CD4-positive, alpha-beta T cell treated with Interleukin-17A for 1 hour (primary cell): Measurements from ENCODE around the gene HDGFL2.

Experiments used
- DNase-seq: peaks from one replicate; pipeline ENCODE4 v3.0.0-alpha.2; 2020

Gene HDGFL2

DNA sequence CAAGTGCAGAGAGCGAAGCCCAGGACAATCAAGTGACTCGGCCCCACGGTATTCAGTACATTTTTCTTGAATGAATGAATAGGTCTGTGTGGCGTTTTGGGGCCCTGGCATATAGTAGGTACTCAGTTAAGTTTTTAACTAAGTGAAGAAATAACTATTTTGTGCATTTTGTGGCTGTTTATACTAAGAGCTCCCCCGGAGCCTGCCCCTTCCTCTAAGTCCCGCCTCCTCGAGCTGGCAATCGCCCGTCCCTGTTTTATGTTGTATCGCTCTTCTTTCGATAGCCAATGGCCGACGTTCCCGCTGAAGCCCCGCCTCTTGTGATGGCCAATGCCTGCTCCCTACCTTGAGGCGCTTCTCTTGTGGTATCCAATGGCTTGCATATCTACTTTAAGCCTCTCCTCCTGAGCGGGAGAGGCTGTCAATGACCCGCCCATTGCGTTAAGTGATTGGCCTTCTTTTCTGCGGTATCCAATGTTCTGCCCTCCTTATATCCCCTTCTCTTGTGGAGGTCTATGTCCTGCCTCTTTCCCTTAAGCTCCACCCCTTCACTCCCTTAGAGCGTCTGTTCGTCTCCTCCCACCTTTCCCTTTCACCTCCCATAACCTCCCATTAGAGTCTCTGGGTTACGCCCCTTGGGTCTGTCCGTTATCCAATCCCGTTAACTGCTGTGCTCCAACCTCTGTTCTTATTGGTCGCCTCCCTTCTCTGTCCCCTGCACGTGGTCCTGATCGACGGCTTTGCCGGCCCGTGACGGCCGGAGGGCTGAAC is 509 bp upstream of the HDGFL2 start:
- DNase-seq, result peak; percentile 100

DNA sequence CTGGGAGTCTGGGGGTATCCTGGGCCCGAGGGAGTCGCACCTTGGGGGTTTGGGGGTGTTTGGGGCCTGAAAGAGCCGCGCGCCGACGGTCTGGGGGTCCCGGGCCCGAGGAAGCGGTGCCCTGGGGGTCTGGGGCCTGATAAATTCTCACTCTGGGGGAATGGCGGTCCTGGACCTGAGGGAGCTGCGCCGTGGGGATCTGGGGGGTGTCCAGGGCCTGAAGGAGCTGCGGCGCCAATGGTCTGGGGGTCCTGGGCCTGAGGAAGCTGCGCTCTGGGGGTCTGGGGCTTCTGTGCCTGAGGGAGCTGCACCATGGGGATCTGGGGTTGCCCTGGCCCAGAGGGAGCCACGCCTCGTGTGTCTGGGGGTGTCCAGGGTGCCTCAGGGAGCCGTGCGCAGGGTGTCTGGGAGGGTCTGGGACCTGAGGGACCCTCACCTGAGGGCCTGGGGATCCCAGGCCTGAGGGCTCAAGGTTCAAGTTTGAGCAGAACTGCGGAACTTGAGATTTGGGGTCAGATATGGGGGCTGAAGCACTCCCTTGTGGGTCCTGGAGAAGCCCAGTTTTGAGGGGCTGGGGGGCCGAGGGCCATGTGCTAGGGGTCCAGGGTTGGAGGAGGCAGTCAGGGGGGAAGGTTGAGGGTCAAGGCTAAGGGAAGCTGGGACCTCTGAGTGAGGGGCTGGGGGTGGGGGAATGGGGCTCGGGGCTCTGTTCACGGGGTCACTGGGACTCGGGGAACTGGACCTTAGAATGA is 1.1 kb downstream of the HDGFL2 start:
- DNase-seq, result no peak

DNA sequence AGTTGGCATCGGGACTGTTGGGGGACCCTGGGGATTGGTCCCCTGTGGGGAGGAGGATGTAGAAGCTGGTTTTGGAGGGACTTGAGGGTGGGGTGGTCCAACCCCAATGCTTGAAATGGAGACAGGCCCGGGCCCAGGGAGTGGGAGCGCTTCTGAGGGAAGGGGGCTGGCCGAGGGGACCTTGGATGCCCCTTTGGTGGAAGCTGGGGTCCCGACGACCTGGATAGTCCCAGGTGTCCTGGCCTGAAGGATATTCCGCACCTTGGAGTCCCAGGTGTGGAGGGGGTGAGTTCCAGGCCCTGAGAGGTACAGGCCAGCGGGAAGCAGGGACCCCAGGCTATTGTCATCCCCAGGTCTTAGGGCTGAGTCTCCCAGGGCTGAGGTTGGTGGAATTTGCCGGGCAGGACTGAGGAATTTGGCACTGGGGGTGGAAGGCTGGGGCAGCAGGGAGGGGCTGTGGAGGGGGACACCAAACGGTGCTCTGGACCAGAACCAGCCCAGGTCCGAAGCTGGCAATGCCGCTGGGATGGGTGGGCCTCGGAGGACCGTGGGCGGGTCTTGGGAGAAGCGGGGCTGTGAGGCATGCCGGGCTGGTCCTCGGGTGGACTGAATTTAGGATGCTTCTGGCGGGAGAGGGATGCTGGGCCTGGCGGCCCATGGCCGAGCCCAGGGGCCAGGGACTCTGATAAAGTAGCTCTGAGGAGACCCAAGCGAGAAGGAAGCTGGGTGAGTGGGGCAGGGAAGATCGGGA is 1.8 kb downstream of the HDGFL2 start:
- DNase-seq, result no peak

DNA sequence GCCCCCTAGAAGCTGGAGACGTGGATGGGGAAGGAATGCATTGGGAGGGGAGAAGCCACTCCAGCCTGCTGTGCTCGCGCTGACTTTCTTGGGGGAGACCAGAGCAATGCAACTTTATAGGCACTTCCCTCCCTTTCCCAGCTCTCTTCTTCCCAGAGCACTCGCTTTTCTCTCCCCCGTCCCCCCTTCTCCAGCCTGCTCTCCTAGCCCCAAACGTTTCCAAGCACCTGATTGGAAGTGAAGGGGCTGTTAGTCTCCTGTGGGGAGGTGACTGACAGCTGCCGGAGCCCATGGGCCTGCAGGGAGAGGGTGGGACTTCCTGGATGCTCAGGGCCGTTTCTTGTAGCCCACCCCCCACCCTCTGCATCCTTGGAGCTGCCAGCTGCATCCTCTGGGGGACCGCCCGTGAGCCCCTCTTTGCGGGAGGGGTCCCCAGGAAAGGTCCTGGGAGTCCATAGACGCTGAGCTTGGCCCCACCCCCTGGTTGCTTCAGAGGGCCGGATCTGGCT is 2.5 kb downstream of the HDGFL2 start:
- no peak for DNase-seq

DNA sequence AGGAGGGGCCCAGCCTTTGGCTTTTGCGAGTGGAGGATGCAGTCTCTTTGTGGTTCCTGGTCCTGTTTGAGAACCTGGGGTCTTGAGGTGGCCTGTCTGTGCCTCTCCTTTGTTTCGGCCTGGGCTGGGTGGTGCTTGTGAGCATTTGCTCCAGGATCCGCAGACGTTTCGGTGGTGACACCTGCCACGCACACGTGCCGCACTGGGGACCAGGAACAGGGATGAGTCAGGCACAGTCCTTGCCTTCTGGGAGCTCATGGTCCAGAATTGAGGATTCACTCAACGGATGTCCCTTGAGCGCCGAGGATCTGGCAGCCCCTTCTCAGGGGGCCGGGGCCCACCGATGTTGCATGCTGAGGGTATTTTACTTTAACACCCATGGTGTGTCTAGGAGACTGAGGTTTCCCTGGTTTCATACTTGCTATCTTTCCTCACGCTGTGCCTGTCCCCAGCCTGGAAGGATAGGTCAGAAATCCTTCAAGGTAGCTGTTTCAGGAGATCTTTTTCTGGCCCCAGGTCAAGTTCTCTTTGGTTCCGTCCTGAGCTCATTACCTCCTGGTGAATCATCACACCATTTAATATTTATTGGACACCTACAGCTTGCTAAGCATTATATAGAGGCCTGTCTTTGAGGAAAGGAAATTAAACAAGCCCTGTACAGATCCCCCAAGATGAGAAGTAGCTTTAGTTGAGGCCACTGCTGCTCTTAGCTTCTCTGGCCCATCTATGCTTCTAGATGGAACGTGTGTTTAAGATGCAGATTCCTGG is 5.1 kb downstream of the HDGFL2 start:
- DNase-seq, result no peak

DNA sequence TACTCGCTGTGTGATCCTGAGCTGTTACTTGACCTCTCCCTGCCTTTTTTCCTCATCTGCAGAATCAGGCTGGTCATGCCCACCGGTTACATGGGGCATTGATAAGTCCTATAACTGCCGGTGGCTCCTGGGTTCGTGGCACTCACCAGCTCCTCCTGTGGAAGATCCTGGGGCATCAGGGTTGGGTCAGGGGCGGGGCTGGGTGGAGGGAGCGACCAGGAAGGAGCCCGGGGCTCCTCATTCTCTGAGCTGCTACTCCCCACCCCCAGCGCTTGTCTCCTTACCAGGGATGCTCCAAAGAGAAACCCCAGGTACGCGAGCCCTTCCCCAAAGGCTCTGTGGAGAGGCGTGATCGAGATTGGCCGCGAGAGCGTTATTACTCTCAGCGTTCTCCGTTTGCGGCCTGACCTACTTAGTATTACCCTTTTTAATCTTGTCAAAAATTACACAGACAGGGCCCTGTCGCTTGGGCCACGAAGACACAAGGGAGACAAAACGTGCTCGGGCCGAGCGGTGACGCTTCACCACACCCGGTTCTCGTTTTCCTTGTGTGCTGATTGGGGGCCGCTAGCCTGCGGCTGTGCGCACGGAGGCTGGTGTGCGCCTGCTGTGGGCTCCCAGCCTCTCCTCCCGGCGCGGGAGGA is 10.7 kb downstream of the HDGFL2 start:
- no peak for DNase-seq

DNA sequence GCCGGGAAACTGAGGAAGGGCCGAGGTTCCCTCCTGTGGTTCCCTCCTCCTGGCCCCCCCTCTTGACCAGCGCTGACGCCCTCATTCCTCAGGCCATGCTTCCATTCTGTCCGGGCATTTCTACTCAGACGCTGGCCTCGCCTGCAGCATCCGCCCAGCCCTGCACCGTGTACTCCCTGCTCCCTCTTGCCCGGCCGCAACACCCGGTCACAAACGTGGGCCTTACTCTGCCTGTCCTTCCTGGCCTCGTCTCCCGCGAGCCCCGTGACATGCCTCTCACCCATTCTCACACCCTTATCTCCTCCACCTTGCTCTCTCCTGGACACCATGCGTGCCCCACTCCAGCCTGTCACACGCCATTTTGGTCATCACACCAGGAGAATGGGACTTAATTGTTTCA is 11.3 kb downstream of the HDGFL2 start:
- DNase-seq, result no peak

DNA sequence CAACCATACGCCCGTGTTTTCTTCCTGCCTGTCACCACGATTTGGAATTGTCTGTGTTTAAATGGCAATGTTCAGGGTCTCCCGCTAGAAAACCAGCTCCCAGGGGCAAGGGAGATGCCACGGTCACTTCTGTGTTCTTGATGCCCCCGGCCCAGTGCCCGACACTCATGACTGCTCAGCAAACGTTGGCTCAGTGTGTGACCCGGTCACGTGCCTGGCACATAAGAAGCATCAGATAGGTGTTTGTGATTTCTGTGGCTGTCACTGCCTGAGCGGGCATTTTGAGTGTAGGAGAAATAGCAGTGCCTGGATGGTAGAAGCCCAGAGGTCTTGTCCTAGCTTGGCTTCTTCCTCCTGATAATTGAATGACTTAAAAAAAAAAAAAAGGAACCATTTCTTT is 15.5 kb downstream of the HDGFL2 start:
- no peak for DNase-seq

DNA sequence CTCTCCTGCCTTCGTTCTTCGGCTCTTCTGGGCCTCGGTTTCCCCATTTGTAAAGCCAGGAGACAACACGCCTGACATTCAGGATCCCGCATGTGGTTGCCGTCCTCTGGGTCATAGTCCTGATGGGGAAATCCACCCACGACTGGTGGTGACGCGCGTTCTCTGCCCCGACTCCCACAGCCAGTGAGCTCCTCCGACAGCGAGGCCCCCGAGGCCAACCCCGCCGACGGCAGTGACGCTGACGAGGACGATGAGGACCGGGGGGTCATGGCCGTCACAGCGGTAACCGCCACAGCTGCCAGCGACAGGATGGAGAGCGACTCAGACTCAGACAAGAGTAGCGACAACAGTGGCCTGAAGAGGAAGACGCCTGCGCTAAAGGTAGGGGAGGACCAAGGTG is 16.4 kb downstream of the HDGFL2 start:
- DNase-seq, result no peak

DNA sequence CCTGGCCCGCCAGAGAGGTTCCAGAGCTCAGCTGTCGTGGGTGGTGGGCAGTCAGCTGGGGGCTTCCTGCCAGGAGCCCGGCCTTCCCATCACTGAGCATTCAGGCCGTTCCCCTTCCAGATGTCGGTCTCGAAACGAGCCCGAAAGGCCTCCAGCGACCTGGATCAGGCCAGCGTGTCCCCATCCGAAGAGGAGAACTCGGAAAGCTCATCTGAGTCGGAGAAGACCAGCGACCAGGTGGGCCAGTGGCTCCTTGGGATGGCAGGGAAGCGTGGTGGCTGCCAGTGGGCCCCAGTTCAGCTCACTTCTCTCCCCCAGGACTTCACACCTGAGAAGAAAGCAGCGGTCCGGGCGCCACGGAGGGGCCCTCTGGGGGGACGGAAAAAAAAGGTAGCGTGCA is 19.3 kb downstream of the HDGFL2 start:
- DNase-seq, result no peak

DNA sequence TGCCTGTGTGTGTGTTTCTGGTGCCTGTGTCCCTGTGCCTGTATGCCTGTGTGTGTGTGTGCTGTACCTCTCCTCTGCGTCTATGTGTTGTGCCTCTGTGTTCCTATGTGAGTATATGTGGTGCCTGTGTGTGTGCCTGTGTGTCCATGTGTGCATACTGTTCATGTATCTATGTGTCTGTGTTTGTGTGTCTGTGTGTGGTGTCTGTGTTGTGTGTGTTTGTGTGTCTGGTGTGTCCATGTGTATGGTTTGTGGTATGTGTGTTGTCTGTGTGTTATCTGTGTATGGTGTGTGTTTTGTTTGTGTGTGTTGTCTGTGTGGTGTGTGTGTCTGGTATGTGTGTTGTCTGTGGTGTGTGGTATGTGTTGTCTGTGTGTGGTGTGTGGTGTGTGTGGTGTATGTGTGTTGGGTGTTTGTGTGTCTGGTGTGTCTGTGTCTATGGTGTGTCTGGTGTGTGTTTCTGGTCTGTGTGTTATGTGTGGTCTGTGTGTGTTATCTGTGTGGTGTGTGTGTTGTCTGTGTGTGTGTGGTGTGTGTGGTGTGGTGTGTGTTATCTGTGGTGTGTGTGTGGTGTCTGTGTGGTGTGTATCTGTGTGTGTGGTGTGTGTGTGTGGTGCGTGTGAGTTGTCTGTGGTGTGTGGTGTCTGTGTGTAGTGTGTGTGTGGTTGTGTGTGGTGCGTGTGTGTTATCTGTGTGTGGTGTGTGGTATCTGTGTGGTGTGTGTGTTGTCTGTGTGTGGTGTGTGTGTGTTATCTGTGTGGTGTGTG is 20.4 kb downstream of the HDGFL2 start:
- no peak for DNase-seq

DNA sequence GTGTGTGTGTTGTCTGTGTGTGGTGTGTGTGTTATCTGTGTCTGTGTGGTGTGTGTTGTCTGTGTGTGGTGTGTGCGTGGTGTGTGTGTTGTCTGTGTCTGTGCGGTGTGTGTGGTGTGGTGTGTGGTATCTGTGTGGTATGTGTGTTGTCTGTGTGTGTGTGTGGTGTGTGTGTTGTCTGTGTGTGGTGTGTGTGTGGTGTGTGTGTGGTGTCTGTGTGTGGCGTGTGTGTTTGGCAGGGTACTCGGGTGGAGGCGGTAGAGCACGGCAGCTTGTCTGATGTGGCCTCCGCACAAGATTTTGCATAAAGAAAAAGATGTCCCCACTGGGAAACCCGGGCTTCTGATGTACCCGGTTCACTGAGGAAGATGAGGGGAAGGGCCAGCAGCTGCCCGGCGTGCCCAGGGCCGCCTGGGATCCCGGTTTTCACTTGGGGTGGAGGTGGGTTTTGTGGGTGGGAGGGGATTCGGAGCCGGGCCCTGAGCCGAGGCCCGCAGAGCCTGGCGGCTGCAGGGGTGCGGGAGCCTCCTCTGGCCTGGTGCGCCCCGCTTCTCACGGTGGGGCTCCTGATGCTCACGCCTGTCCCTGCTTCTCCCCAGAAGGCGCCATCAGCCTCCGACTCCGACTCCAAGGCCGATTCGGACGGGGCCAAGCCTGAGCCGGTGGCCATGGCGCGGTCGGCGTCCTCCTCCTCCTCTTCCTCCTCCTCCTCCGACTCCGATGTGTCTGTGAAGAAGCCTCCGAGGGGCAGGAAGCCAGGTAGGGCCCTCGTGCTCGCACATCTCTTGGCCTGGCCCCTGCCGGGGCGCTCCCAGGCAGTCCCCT is 21.2 kb downstream of the HDGFL2 start:
- no peak for DNase-seq

DNA sequence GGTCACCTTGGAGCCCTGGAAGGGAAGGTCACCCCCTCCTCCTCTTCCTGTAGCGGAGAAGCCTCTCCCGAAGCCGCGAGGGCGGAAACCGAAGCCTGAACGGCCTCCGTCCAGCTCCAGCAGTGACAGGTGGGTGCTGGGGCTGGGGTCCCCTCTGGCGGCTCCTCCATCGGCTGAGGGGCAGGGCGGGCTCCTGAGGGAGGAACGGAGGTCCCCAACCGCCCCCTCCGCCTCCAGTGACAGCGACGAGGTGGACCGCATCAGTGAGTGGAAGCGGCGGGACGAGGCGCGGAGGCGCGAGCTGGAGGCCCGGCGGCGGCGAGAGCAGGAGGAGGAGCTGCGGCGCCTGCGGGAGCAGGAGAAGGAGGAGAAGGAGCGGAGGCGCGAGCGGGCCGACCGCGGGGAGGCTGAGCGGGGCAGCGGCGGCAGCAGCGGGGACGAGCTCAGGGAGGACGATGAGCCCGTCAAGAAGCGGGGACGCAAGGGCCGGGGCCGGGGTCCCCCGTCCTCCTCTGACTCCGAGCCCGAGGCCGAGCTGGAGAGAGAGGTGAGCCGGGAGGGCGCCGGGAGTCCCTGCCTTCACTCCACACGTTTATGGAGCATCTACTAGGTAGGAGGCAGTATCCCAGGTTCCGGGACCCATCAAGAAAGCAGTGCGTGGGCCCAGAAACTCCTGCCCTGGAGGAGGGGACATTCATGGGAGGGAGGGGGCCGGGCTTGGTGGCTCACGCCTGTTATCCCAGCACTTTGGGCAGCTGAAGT is 22.0 kb downstream of the HDGFL2 start:
- DNase-seq, result no peak

DNA sequence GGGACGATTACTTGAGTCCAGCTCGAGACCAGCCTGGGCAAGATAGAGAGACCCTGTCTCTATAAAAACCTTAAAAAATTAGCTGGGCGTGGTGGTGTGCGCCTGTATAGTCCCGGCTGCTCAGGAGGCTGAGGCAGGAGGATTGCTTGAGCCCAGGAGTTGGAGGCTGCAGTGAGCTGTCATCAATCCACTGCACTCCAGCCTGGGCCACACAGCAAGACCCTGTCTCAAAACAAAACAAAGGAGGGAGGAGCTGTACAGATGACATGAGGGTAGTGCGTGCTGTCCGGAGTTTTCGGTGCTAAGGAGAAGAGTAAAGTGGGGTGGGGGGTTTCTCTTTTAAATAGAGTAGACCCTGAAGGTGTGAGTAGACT is 22.6 kb downstream of the HDGFL2 start:
- DNase-seq, result no peak

DNA sequence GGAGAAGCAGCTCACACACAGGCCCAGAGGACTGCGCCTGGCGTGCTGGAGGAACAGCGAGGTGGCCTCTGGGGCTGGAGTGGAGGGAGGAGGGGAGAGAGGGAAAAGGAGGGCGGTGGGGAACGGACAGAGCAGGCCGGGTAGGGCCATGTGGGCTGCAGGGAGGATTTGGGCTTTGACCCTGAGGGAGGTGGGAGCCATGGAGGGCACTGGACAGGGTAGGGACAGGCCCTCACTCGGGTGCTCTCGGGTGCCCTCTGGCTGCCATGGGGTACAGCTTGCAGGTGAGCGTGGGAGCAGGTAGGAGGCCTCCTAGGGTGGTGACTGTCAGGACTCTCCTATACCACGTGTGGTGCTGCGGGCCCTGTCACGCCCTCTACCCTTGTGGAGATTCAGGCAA is 23.4 kb downstream of the HDGFL2 start:
- DNase-seq, result no peak

DNA sequence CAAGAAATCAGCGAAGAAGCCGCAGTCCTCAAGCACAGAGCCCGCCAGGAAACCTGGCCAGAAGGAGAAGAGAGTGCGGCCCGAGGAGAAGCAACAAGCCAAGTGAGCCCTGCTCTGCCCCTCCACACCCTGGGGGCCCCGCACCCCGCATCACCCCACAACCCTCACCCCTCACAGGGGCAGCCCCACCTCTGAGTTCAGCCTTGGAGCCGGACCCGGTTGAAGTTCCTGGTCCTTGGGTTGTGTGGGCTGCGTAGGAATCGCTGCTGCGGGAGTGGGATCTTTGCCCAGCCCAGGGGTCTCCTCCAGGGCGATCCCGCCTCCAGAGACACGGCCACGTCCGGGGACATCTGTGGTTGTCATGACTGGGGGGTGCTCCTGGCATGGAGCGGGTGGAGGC is 24.2 kb downstream of the HDGFL2 start:
- no peak for DNase-seq

DNA sequence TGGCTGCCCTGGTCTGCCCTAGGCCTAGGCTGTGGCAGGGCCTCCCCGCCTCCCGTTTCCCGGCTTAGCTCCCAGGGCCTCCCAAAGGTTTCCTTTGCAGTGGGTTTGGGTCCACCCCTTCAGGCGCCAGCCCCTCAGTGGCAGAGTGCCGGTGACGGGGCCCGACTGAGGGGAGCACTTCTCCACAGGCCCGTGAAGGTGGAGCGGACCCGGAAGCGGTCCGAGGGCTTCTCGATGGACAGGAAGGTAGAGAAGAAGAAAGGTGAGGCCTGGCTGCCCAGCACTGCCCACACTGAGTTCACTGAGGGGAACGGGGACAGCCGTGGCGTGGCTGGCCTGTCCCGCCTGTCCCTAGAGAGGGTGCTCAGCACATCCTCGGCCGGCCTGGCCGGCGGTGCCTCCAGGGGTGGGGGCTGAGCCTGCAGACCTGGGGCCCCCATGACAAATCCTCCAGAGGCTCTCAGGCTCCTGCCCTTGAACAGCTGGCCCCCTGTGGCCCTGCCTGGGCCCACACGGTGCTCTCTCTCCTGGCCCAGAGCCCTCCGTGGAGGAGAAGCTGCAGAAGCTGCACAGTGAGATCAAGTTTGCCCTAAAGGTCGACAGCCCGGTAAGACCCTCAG is 25.8 kb downstream of the HDGFL2 start:
- DNase-seq, result no peak

DNA sequence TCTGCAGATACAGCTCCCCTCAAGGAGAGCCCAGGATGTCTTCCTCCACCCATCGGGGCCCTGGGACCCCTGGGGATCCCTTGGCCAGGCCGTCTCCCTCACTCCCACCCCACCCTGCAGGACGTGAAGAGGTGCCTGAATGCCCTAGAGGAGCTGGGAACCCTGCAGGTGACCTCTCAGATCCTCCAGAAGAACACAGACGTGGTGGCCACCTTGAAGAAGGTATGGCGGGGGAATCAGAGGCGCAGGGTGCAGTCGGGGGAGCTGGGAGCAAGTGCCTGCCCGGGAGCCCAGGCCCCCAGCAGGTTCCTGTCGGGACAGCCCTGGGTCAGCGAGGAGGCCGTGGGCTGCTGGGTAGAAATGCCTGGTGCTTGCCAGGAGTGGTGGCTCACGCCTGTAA is 26.6 kb downstream of the HDGFL2 start:
- no peak for DNase-seq

DNA sequence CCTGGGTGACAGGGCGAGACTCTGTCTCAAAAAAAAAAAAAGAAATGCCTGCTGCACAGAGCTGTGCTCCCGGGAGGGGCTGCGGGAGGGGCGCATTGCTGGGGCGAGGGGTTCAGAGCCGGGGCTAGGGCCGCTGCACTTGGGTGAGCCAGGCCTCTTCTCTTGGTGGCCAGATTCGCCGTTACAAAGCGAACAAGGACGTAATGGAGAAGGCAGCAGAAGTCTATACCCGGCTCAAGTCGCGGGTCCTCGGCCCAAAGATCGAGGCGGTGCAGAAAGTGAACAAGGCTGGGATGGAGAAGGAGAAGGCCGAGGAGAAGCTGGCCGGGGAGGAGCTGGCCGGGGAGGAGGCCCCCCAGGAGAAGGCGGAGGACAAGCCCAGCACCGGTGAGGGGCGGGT is 27.2 kb downstream of the HDGFL2 start:
- DNase-seq, result no peak
